Tibial nerve (tissue), 4 donors: ENCODE data around the gene COX11. TPM values are rescaled to one million over a fixed set of nuclear protein-coding genes. Genes with fewer than 3 reads are reported as not detected.

ENCODE experiments used
- DNase-seq, 2 donors: peaks; one replicate each; pipeline ENCODE4 v3.0.0-alpha.2; 2019; ENCODE audit warnings: low spot score in 2 of 2
- H3K27ac ChIP-seq, 4 donors: fragments of 200-600 bp; sonication (generic) in 3 of 4; one replicate each; pipeline ENCODE4 v1.5.1; 2017 to 2019; ENCODE audit warnings: mild to moderate bottlenecking in 1 of 4
- H3K27me3 ChIP-seq, 2 donors: fragments of 200-600 bp; sonication (generic) in 1 of 2; one replicate each; pipeline versions ENCODE4 v1.5.1 to v1.6.0; 2017 to 2019
- H3K36me3 ChIP-seq, 3 donors: fragments of 200-600 bp; sonication (generic); one replicate each; pipeline ENCODE4 v1.5.1; 2018 to 2019
- H3K4me1 ChIP-seq, 4 donors: fragments of 200-600 bp; sonication (generic) in 3 of 4; one replicate each; pipeline ENCODE4 v1.5.1; 2017 to 2019
- H3K4me3 ChIP-seq, 4 donors: fragments of 200-600 bp; sonication (generic) in 3 of 4; one replicate each; pipeline ENCODE4 v1.5.1; 2017 to 2019; ENCODE audit warnings: mild to moderate bottlenecking in 1 of 4, moderate library complexity in 1 of 4
- H3K9me3 ChIP-seq, 4 donors: fragments of 200-600 bp; sonication (generic) in 3 of 4; one replicate each; pipeline ENCODE4 v1.5.1; 2017 to 2019
- EP300 ChIP-seq, 2 donors: sonication (generic); formaldehyde crosslinking; IDR thresholded peaks; one replicate each; pipeline ENCODE4 v1.6.1; 2017; ENCODE audit warnings: antibody characterized with exemption in 2 of 2, mild to moderate bottlenecking in 1 of 2
- POLR2A ChIP-seq, 2 donors: fragments of 450-650 bp; IDR thresholded peaks; one replicate each; pipeline ENCODE4 v1.6.1; 2017; ENCODE audit warnings: antibody characterized with exemption in 2 of 2, mild to moderate bottlenecking in 2 of 2, moderate library complexity in 2 of 2
- WGBS, 2 donors: methylation state at CpG; one replicate each; pipeline ENCODE4 v1.1.5; 2018; 5-methylcytosine and 5-hydroxymethylcytosine counted together
- total RNA-seq, 4 donors: library from RNA; depleted of rRNA; stranded (reverse); fragments of >200 nt; gene quantifications; one replicate each; pipeline ENCODE4 v1.1.0, GENCODE V29; 2016
- TF ChIP-seq, protein P1 (sequence below), 5 experiments: fragments of 200-600 bp in 3 of 5; fragments of 450-650 bp in 2 of 5; sonication (generic) in 3 of 5; IDR thresholded peaks; one replicate each; pipeline ENCODE4 v1.5.1; 2016 to 2019; ENCODE audit warnings: antibody characterized with exemption in 5 of 5, mild to moderate bottlenecking in 3 of 5, moderate library complexity in 2 of 5

COX11 gene
- total RNA-seq, 4 donors from 2014 or later = 50.7 to 105 (median 81.1) TPM

DNA sequence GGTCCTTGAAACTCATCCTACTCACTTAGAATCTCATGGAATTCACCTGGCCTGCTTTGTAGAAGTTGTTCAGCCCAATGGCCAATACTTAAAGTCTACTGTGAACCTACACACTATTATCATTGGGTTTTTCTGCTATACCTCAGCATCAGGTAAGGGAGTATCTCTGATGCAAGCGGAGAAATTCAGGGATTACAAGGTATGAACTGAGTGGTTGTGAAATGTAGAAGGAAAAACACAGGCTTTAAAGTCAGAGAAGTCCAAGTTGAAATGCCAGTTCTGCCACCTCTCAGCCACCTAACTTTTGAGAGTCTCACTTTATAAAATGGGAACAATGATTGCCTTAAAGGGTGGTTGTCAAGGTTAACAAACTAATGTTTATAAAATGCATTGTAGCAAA lies 31.0 kb downstream of the COX11 start:
- H3K27me3 ChIP-seq = no peaks in the 10 kb centered on the region
- no peak for TF ChIP-seq EP300 (IDR thresholded peaks at IDR 0.05)
- TF ChIP-seq POLR2A (IDR thresholded peaks at IDR 0.05) = no peak
- TF ChIP-seq, protein P1, sequence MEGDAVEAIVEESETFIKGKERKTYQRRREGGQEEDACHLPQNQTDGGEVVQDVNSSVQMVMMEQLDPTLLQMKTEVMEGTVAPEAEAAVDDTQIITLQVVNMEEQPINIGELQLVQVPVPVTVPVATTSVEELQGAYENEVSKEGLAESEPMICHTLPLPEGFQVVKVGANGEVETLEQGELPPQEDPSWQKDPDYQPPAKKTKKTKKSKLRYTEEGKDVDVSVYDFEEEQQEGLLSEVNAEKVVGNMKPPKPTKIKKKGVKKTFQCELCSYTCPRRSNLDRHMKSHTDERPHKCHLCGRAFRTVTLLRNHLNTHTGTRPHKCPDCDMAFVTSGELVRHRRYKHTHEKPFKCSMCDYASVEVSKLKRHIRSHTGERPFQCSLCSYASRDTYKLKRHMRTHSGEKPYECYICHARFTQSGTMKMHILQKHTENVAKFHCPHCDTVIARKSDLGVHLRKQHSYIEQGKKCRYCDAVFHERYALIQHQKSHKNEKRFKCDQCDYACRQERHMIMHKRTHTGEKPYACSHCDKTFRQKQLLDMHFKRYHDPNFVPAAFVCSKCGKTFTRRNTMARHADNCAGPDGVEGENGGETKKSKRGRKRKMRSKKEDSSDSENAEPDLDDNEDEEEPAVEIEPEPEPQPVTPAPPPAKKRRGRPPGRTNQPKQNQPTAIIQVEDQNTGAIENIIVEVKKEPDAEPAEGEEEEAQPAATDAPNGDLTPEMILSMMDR (IDR thresholded peaks at IDR 0.05) = no peak
- H3K36me3 ChIP-seq = peaks cover 0 to 21% (median 0%) of the 10 kb centered on the region in 3 donors
- H3K27ac ChIP-seq = no peak overlapping the region
- H3K4me1 ChIP-seq = no peaks in the 10 kb centered on the region
- no peaks in the 10 kb centered on the region for H3K9me3 ChIP-seq
- no peak for DNase-seq
- H3K4me3 ChIP-seq = no peak overlapping the region
- 100% methylated on average over 1 of the region's 1 CpG for WGBS, 2 donors

DNA sequence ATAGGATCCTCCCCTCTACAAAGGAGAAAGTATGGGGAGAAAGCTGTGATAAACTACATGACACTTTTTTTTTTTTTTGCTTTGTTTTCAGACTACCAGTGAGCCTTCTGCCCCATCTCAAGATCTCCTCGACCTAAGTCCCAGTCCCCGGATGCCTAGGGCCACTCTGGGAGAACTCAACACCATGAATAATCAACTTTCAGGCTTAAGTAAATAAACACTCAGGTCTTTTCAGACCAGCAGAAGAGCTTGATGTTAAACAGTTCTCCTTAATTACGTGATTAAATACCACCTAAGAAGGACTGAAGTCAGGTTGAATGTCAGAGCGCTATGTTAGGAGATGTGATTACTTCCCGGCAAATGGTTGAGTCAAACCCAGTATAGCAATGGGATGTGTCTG lies 31.4 kb downstream of the COX11 start:
- no peaks in the 10 kb centered on the region for H3K27me3 ChIP-seq
- WGBS, 2 donors = 77 to 82% methylated on average over 5 of the region's 5 CpGs
- DNase-seq = no peak

DNA sequence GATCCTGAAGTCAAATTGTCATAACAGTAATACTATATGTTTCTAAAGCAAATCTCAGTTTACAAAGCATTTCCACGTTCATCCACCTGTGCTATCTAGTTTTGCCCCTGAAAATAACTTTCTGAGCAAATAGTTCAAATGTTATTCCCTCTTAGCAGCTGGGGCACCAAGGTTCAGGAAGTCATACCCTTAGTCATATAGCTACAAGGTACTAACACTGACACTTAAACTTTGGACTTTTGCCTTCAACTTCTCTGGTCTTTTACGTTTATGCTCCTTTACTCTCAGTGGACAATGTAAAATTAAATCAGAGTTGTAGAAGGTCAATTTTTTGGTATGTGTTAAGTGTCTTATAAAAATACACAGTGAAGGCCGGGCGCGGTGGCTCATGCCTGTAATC lies 33.0 kb downstream of the COX11 start:
- H3K36me3 ChIP-seq = peaks cover 0 to 39% (median 0%) of the 10 kb centered on the region in 3 donors
- no peak for DNase-seq
- 92 to 93% methylated on average over 5 of the region's 5 CpGs for WGBS, 2 donors
- TF ChIP-seq POLR2A (IDR thresholded peaks at IDR 0.05) = no peak
- TF ChIP-seq, protein P1 (IDR thresholded peaks at IDR 0.05) = no peak
- no peaks in the 10 kb centered on the region for H3K27me3 ChIP-seq
- H3K4me1 ChIP-seq = no peaks in the 10 kb centered on the region
- no peaks in the 10 kb centered on the region for H3K9me3 ChIP-seq
- H3K27ac ChIP-seq = no peak overlapping the region
- H3K4me3 ChIP-seq = no peak overlapping the region

More for the DNA sequence above, 31.4 kb downstream of the COX11 start:
- no peaks in the 10 kb centered on the region for H3K9me3 ChIP-seq
- TF ChIP-seq POLR2A (IDR thresholded peaks at IDR 0.05) (no peak), EP300 (IDR thresholded peaks at IDR 0.05) (no peak)
- TF ChIP-seq, protein P1 (IDR thresholded peaks at IDR 0.05) = no peak
- no peak overlapping the region for H3K4me3 ChIP-seq
- H3K27ac ChIP-seq = no peak overlapping the region
- peaks cover 0 to 24% (median 0%) of the 10 kb centered on the region in 3 donors for H3K36me3 ChIP-seq
- no peaks in the 10 kb centered on the region for H3K4me1 ChIP-seq

DNA sequence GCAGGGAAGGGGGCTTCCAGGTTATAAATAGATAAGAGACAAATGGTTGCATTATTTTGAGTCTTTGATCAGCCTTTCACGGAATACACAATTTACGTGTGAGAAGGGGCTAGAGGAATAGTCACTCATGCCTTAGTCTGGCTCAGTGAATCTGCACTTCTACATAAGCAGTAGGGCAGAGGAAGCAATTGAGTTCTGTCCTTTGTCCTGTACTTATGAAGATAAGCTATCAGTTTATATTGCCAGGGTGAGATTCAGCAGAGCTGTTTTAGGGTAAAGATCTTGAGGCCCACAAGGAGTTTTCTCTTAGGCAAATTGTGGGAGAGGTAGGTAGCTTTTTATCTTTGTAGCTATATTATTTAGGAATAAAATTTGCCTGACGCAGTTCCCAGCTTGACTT lies 34.5 kb downstream of the COX11 start:
- TF ChIP-seq POLR2A (IDR thresholded peaks at IDR 0.05) = no peak
- TF ChIP-seq, protein P1 (IDR thresholded peaks at IDR 0.05) = no peak
- no peak for TF ChIP-seq EP300 (IDR thresholded peaks at IDR 0.05)
- 92 to 94% methylated on average over 3 of the region's 3 CpGs for WGBS, 2 donors
- H3K27me3 ChIP-seq = no peaks in the 10 kb centered on the region
- no peaks in the 10 kb centered on the region for H3K9me3 ChIP-seq
- DNase-seq = no peak
- H3K4me1 ChIP-seq = no peaks in the 10 kb centered on the region
- peaks cover 0 to 37% (median 0%) of the 10 kb centered on the region in 3 donors for H3K36me3 ChIP-seq
- H3K27ac ChIP-seq = no peak overlapping the region
- no peak overlapping the region for H3K4me3 ChIP-seq

DNA sequence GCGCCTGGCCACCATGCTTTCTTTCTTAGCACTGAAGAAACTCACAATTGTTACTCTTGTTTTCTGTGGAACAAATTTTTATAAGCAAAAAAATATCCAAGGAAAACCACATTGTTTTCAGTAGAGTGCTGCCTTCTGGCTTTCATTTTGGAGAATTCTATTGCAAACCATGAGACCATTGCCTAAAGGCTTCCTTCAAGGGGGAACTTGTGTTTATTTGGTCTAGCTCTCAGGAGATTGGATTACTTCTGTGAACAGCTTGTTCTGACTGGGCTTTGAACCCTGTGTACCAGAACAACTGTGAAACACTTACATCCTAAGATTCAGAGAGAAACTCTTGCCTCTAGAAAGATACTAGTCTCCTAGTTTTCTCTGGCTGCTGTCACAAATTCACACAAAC lies 35.7 kb downstream of the COX11 start:
- Histone ChIP-seq H3K4me3 (no peak overlapping the region), H3K9me3 (no peaks in the 10 kb centered on the region), H3K4me1 (no peaks in the 10 kb centered on the region), H3K27ac (no peak overlapping the region), H3K27me3 (no peaks in the 10 kb centered on the region), H3K36me3 (peaks cover 0 to 36% (median 0%) of the 10 kb centered on the region in 3 donors)
- no peak for DNase-seq
- 81 to 91% methylated on average over 1 of the region's 1 CpG for WGBS, 2 donors
- TF ChIP-seq POLR2A (IDR thresholded peaks at IDR 0.05) (no peak), EP300 (IDR thresholded peaks at IDR 0.05) (no peak)
- TF ChIP-seq, protein P1 (IDR thresholded peaks at IDR 0.05) = no peak
